ENCODE measurements around the gene ERI2. TPM values are rescaled to one million over a fixed set of nuclear protein-coding genes. Genes with fewer than 3 reads are reported as not detected.

ERI2 gene
- total and polyA plus RNA-seq, 2 of the 13 experiments (the other 11 are each of a cell fraction or from before 2014, with no cell fraction given) = 17.4 to 41.3 TPM

GRCh38 chr16:20807862-20808261, 1.6 kb upstream of the ERI2 start (continued):
- TF ChIP-seq NONO (IDR thresholded peaks at IDR 0.05) = no peak
- 0 out of 2 replicates have a peak, but pooled peaks have one; percentile 17 for TF ChIP-seq NONO (CRISPR knock-in tag; conservative IDR thresholded peaks at IDR 0.05)
- TF ChIP-seq POLR2A (IDR thresholded peaks at IDR 0.05; ENCODE audit: insufficient read depth in 1 of 2, low read depth in 2 of 2, low read length in 2 of 2) = peak in 1 of 2 experiments; percentile 19; a peak in 1 of 4 replicates
- no peak for TF ChIP-seq KLF12 (CRISPR knock-in tag; IDR thresholded peaks at IDR 0.05; ENCODE audit: borderline replicate concordance)
- TF ChIP-seq ZNF251 (CRISPR knock-in tag; IDR thresholded peaks at IDR 0.05) = no peak
- no peak for TF ChIP-seq ZNF496 (CRISPR knock-in tag; IDR thresholded peaks at IDR 0.05; ENCODE audit: insufficient replicate concordance)
- no peak for TF ChIP-seq GLI4 (CRISPR knock-in tag; IDR thresholded peaks at IDR 0.05; ENCODE audit: borderline replicate concordance)
- TF ChIP-seq GABPA (IDR thresholded peaks at IDR 0.05; ENCODE audit: low read depth, low read length) = no peak
- no peak for TF ChIP-seq GABPA (CRISPR knock-in tag; IDR thresholded peaks at IDR 0.05; ENCODE audit: low read depth)
- TF ChIP-seq AGO2 (optimal IDR thresholded peaks at IDR 0.05; ENCODE audit: low read depth, low read length) = peak; percentile 24
- no peak for TF ChIP-seq ZNF34 (CRISPR knock-in tag; IDR thresholded peaks at IDR 0.05; ENCODE audit: borderline replicate concordance)
- 0 out of 2 replicates have a peak, but pooled peaks have one; percentile 74 for TF ChIP-seq TRAFD1 (CRISPR knock-in tag; IDR thresholded peaks at IDR 0.05; ENCODE audit: borderline replicate concordance)
- no peak for TF ChIP-seq ZNF513 (CRISPR knock-in tag; conservative IDR thresholded peaks at IDR 0.05)
- TF ChIP-seq, protein P1, sequence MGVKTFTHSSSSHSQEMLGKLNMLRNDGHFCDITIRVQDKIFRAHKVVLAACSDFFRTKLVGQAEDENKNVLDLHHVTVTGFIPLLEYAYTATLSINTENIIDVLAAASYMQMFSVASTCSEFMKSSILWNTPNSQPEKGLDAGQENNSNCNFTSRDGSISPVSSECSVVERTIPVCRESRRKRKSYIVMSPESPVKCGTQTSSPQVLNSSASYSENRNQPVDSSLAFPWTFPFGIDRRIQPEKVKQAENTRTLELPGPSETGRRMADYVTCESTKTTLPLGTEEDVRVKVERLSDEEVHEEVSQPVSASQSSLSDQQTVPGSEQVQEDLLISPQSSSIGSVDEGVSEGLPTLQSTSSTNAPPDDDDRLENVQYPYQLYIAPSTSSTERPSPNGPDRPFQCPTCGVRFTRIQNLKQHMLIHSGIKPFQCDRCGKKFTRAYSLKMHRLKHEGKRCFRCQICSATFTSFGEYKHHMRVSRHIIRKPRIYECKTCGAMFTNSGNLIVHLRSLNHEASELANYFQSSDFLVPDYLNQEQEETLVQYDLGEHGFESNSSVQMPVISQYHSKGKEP (CRISPR knock-in tag; IDR thresholded peaks at IDR 0.05) = no peak
- TF ChIP-seq MAFF (IDR thresholded peaks at IDR 0.05; ENCODE audit: low read depth, low read length) = no peak
- TF ChIP-seq TFE3 (CRISPR knock-in tag; IDR thresholded peaks at IDR 0.05) = no peak
- TF ChIP-seq ZNF20 (CRISPR knock-in tag; IDR thresholded peaks at IDR 0.05) = no peak
- TF ChIP-seq NCOA5 (CRISPR knock-in tag; IDR thresholded peaks at IDR 0.05) = no peak
- 0 out of 2 replicates have a peak, but pooled peaks have one; percentile 54 for TF ChIP-seq IRF9 (CRISPR knock-in tag; IDR thresholded peaks at IDR 0.05; ENCODE audit: borderline replicate concordance)
- TF ChIP-seq ZMYM4 (CRISPR knock-in tag; IDR thresholded peaks at IDR 0.05) = no peak
- no peak for TF ChIP-seq SNAPC2 (CRISPR knock-in tag; IDR thresholded peaks at IDR 0.05)
- TF ChIP-seq ZNF569 (CRISPR knock-in tag; IDR thresholded peaks at IDR 0.05; ENCODE audit: borderline replicate concordance) = no peak
- no peak for TF ChIP-seq ZNF10 (CRISPR knock-in tag; IDR thresholded peaks at IDR 0.05; ENCODE audit: borderline replicate concordance, low read depth)
- TF ChIP-seq ISL2 (CRISPR knock-in tag; IDR thresholded peaks at IDR 0.05) = no peak

Measured in HepG2 (cell line).